ENCODE results near the gene CTDP1.

CTDP1 gene

DNA sequence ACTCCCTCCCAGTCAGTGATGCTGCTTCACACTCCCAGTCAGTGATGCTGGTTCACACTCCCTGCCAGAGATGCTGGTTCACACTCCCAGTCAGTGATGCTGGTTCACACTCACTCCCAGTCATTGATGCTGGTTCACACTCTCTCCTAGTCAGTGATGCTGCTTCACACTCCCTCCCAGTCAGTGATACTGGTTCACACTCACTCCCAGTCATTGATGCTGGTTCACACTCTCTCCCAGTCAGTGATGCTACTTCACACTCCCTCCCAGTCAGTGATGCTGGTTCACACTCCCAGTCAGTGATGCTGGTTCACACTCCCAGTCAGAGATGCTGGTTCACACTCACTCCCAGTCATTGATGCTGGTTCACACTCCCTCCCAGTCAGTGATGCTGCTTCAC lies 83.8 kb downstream of the CTDP1 start:
- DNase-seq (ENCODE audit: low read depth), result no peak

DNA sequence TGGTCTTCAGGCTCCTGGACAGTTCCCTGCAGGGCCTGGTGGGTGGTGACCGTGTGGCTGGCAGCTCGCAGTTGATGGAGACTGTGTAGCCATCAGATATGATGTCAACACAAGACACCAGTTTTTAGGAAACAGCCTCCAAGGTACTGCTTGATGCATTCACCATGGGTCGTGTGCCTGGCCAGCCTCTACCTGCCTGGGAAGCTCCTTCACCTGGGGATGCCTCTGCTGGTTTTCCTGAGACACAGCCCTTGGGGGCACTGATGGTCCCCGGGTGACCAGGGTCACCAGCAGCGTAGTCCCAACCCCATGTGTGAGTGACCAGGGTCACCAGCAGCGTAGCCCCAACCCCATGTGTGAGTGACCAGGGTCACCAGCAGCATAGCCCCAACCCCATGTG lies 84.5 kb downstream of the CTDP1 start:
- DNase-seq (ENCODE audit: low read depth), result no peak

GRCh38 chr18:79765491-79766245 lies 86.1 kb downstream of the CTDP1 start:
- DNase-seq (ENCODE audit: low read depth), result no peak

DNA sequence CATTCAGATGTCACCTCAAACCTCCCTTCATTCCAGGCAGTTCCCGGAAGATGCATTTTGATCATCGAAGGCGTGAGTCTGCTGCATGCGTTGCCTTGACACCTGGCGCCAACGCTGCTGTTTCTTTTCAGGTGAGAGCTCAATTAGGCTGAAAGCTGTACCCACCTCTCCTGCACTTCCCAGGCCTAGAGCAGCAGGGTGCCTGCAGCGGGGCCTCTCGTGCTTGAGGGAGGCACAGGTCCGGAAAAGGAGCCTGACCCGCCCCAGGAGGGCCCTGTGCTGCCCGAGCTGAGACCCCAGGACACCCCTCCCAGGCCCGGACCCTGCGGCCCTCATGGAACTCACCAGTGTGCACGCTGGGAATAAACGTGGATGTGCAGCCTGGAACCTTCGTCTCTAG lies 86.7 kb downstream of the CTDP1 start:
- no peak for DNase-seq (ENCODE audit: low read depth)

DNA sequence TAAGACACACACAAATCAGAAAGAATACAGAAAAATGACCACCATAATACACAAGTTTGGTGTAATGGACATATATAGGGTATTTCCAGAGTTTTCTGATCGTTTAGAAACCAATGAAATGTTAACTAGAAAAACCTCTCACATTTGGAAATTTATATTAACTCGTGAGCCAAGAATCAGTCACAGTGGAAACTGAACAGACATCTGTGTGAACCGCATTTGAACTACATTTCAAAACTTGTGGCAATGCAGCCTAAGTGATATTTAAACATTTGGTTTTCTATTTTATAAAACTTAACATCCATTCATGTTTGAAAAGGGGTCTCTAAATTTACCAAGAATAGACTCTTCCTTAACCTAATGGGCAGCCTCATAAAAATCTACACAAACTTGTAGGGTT lies 89.1 kb downstream of the CTDP1 start:
- no peak for DNase-seq (ENCODE audit: low read depth)

- DNase-seq (ENCODE audit: low read depth), result no peak
Measured at GRCh38 chr18:79769698-79770500, 90.3 kb downstream of the CTDP1 start.

DNA sequence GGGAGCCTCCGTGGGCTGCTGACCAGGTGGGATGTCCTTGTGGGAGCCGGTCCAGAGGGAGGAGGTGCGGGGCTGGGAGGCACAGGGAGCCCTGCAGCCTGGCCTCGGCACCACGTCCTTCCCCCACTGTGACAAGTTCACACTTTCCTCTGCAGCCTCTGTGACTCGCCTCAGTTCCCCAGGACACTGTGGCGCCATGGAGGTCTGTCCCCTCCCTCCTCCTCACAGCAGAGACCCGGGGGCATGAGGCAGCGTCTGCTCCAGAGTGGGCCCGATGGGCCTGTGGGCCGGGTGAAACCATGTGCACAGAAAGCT lies 90.9 kb downstream of the CTDP1 start:
- no peak for DNase-seq (ENCODE audit: low read depth)

DNA sequence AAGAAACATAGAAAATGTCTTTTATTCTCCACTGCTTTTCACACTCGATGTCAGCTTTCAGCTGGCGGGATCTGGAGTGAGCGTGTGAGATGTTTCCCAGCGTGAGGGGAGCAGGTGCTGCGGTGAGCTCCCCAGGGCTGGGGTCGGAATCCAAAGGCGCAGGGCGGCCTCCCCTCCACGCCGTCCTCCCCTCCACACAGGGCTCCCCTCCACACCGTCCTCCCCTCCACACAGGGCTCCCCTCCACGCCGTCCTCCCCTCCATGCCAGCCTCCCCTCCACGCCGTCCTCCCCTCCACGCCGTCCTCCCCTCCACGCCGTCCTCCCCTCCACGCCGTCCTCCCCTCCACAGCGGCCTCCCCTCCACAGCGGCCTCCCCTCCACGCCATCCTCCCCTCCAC lies 91.2 kb downstream of the CTDP1 start:
- no peak for DNase-seq (ENCODE audit: low read depth)

DNA sequence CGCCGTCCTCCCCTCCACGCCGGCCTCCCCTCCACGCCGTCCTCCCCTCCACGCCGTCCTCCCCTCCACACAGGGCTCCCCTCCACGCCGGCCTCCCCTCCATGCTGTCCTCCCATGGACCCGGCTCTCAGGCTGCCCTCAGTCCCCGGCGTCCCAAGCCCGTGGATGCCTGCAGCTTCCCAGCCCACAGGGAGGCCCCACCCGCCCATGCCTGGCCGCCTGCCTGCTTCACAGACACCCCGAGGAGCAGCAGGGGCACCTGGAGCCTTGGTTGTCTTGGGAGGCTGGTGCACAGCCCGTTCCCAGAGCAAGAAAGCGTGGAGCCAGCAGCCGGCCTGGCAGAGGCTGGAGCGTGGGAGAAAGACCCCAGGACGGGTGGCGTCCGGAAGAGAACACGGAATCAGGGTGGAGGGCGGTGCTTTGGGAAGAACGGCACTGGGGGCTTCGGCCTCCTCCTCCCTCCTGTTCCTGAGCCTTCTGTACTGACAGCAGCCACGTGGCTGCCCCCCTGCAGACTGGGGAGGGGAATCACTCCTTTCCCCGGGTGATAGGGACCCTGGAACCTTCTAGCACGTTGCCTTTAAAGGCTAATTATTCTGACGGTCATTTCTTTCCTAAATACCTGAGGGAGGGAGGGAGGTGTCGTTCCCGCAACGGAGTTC lies 92.0 kb downstream of the CTDP1 start:
- no peak for DNase-seq (ENCODE audit: low read depth)

- no peak for DNase-seq (ENCODE audit: low read depth)
Measured at GRCh38 chr18:79772108-79772864, 92.7 kb downstream of the CTDP1 start.

DNA sequence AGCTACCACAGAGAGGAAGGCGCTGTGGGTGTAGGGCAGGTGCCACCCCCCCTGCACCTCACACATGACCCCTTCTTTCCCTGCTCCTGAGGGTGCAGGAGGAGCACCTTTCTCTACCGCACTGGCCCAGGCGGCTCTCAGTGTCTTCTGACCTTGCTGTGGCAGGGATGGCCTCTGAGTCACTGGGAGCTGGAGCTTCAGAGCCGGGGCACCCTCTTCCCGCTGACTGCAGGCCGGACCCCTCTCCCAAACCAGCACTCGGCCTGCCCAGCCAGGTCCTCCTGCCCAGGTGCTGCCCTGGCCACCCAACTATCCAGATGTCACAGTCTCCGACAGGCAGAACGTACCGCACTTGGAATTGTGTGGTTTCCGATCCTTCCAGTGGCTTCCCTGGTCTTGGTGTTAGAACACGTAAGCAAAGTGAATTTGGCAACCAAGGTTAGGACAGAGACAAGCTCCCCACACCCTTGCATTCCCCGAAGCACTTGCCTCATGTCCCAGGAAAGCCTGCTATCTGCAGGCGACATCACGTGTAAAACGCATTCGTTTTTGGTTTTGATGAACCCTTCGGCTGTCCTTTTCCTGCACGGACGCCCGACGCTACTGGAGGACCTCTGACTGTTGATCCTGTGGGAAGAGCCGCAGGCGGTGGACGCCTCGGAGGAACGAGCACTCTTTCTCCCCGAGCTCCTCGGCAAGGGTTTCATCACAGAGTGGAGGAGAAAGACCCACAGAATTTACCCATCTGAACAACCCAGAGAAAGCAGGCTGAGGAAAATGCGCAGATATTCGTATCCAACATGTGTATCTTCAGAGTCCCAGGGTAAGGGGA lies 93.5 kb downstream of the CTDP1 start:
- no peak for DNase-seq (ENCODE audit: low read depth)

- no peak for DNase-seq (ENCODE audit: low read depth)
Measured at GRCh38 chr18:79774111-79774510, 94.5 kb downstream of the CTDP1 start.

DNA sequence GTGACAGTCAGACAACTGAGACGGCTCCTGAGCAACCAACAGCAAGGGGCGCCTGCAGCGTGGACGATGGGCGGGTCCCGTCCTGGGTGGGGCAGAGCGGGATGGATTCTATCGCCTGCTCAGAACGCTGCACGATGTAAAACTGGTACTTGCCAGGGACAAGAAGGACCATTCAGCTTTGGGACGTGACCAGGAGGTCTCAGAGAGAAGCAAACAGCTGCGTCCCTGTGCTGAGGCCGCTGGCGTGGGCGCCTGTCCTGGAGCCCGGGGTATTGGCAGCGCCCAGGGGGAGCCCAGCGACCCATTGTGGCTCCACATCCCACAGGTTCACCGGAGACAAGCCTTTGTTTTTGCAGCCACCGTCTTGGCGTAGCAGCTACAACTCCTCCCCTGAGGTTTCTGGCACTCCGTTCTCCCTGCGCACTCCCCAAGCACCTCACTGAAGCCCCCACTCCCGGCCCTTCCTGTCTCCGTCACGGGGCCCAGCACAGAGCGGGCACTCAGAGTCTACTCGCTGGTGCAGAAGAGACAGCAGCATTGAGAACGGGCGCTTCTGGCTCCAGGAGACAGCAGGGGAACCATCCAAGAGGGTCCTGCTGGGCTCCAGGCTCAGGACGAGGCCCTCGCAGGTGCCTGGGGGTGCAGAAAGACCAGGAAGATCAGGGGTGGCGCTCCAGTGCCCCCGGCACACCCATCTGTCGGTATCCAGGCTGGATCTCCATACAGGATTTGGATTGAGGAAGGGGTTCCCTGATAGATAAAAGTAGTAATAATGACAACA lies 96.0 kb downstream of the CTDP1 start:
- DNase-seq (ENCODE audit: low read depth), result no peak

GRCh38 chr18:79776674-79777073 lies 97.1 kb downstream of the CTDP1 start:
- no peak for DNase-seq (ENCODE audit: low read depth)

- no peak for DNase-seq (ENCODE audit: low read depth)
Measured at GRCh38 chr18:79778291-79778791, 98.7 kb downstream of the CTDP1 start.

GRCh38 chr18:79779021-79779699 lies 99.6 kb downstream of the CTDP1 start:
- DNase-seq (ENCODE audit: low read depth), result no peak

- DNase-seq (ENCODE audit: low read depth), result no peak
Measured at GRCh38 chr18:79779700-79780190, 100.1 kb downstream of the CTDP1 start.

- DNase-seq (ENCODE audit: low read depth), result no peak
Measured at GRCh38 chr18:79780547-79780946, 100.9 kb downstream of the CTDP1 start.

DNA sequence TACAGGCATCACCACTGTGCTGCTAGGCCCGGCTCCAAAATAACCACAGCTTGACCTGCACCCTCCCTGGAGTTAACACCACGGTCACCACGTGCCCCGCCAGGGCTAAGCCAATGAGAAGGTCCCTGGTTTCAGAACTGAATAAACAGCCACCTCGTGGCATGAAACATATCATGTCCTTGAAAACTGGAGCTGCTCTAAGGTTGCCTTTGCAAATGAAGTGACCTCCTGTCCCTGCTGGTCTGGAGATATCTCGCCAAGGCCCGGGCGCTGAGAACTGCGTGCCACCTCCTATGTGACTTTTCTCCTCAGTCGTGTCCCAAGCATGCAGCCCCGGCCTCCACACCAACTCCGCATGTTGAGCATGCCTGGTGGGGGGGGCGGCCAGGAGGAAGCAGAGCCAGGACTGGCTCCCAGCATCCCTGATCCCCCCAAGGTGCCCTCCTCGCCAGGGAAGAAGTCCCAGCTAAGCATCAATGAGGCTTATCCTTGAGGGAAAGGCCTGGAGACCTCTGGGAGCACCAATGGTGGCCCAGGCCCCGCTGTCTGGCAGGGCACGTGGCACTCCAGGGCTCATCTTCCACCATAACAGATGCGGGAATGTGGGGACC lies 101.8 kb downstream of the CTDP1 start:
- DNase-seq (ENCODE audit: low read depth), result no peak
